ENCODE measurements around the gene SELENON.

Gene SELENON

DNA sequence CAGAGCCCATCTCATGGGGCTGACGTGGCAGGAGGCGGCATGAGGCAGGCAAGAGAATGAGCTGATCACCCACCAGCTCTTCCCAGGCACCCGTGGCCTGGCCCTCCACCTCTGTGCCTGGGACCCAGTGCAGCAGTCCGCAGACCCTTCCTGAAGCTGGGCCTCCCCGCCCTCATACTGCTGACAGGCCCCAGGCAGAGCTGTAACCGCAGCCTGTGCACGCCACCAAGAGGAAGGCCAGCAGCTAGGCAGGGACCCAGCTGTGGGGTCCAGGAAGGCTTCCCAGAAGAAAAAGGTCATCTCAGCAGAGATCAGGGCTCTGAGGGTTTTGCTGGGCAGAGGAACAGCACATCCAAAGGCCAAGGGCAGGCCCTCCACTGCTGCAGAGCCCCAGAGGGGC is 9.9 kb downstream of the SELENON start:
- Histone ChIP-seq H3K27me3 (ENCODE audit: insufficient read depth, low read depth) (no peaks in the 10 kb centered on the region), H2AFZ (ENCODE audit: low read depth) (no peak overlapping the region), H3K4me2 (no peak overlapping the region), H3K9ac (no peak overlapping the region), H3K36me3 (ENCODE audit: insufficient read depth) (no peaks in the 10 kb centered on the region), H3K4me3 (IDR thresholded peaks at IDR 0.05; ENCODE audit: insufficient read depth, low read depth, low read length) (no peak overlapping the region), H3K27ac (no peak overlapping the region), H3K4me1 (ENCODE audit: low read depth, poor library complexity, severe bottlenecking) (peaks cover 10% of the 10 kb centered on the region), H3K79me2 (ENCODE audit: insufficient read depth, low read depth) (no peaks in the 10 kb centered on the region), H4K20me1 (ENCODE audit: insufficient read depth) (no peaks in the 10 kb centered on the region)
- TF ChIP-seq, protein P1, sequence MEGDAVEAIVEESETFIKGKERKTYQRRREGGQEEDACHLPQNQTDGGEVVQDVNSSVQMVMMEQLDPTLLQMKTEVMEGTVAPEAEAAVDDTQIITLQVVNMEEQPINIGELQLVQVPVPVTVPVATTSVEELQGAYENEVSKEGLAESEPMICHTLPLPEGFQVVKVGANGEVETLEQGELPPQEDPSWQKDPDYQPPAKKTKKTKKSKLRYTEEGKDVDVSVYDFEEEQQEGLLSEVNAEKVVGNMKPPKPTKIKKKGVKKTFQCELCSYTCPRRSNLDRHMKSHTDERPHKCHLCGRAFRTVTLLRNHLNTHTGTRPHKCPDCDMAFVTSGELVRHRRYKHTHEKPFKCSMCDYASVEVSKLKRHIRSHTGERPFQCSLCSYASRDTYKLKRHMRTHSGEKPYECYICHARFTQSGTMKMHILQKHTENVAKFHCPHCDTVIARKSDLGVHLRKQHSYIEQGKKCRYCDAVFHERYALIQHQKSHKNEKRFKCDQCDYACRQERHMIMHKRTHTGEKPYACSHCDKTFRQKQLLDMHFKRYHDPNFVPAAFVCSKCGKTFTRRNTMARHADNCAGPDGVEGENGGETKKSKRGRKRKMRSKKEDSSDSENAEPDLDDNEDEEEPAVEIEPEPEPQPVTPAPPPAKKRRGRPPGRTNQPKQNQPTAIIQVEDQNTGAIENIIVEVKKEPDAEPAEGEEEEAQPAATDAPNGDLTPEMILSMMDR (conservative IDR thresholded peaks at IDR 0.05; ENCODE audit: low read depth, low read length) = no peak

DNA sequence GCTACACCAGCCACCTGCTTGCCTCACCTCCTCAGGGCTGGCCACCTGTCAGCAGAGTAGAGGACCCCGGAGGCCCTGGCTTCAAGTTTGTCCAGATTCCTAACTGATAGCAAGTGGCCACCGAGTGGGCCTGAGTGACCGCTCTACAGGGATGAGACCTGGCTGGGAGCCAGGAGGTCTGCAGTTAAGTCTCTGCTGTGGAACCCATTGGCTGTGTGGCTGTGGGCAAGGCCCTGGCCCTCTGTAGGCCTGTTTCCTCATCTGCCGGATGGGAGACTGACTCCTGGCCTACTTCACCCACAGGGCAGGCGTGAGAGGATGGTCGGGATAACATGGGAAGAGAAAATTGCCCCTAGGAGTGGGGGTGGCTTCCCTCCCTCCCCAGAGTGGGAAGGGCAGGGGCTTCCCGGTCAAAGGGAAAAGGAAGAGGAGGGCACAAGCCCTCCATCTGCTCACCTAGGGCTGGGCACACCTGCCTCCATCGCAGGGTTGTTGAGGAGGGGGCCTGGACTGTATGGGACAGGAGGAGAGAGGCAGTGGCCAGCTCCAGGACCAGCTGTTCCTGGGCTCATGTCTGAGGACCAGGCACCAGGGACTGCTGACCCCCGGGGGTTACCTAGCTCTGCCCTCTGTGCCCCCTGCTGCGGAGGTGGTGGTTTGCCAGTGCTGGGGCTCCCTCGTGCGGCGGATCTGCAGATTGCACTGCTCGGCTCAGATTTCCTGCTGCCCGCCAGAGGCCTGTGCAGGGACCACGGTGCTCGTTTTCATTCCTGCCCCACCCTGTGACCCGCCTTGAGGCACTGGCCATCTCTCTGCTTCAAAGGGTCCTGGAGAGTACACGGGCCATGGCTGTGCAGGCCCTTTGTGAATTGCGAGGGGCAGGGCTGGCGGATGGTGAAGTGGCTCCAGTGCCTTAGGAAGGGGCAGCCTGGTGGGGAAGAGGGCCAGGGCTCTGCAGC is 10.6 kb downstream of the SELENON start:
- no peak overlapping the region for H3K4me2 ChIP-seq
- no peak overlapping the region for H3K4me3 ChIP-seq (IDR thresholded peaks at IDR 0.05; ENCODE audit: insufficient read depth, low read depth, low read length)
- peaks cover 9% of the 10 kb centered on the region for H3K4me1 ChIP-seq (ENCODE audit: low read depth, poor library complexity, severe bottlenecking)
- H4K20me1 ChIP-seq (ENCODE audit: insufficient read depth) = no peaks in the 10 kb centered on the region
- H3K36me3 ChIP-seq (ENCODE audit: insufficient read depth) = no peaks in the 10 kb centered on the region
- no peak overlapping the region for H3K27ac ChIP-seq
- TF ChIP-seq, protein P1 (conservative IDR thresholded peaks at IDR 0.05; ENCODE audit: low read depth, low read length) = peak; percentile 92
- H2AFZ ChIP-seq (ENCODE audit: low read depth) = no peak overlapping the region
- H3K9ac ChIP-seq = no peak overlapping the region
- H3K27me3 ChIP-seq (ENCODE audit: insufficient read depth, low read depth) = no peaks in the 10 kb centered on the region
- no peaks in the 10 kb centered on the region for H3K79me2 ChIP-seq (ENCODE audit: insufficient read depth, low read depth)

DNA sequence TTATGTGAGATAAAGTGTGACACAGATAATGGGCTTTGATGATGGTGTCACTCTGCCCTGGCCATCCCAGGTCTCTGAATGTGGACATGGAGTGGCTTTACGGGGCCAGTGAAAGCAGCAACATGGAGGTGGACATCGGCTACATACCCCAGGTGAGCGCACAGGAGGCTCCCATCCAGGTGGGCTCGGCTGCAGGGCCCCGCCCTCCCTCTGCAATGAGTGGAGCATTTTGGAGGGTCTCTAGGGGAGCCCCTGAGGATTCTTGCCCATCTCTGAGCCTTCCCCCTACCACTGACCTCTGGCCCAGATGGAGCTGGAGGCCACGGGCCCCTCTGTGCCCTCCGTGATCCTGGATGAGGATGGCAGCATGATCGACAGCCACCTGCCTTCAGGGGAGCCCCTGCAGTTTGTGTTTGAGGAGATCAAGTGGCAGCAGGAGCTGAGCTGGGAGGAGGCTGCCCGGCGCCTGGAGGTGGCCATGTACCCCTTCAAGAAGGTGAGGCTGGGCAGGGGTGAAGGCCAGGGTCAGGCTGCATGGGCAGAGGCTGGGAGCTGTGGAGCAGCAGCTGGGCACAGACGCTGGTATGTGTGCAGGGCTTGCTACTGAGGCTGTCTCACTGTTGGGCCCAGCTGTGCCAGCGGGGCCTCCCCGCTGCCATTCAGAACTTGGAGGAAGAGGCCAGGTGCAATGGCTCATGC is 11.5 kb downstream of the SELENON start:
- H3K9ac ChIP-seq = no peak overlapping the region
- H3K36me3 ChIP-seq (ENCODE audit: insufficient read depth) = no peaks in the 10 kb centered on the region
- TF ChIP-seq, protein P1 (conservative IDR thresholded peaks at IDR 0.05; ENCODE audit: low read depth, low read length) = no peak
- H3K79me2 ChIP-seq (ENCODE audit: insufficient read depth, low read depth) = no peaks in the 10 kb centered on the region
- H3K27me3 ChIP-seq (ENCODE audit: insufficient read depth, low read depth) = no peaks in the 10 kb centered on the region
- no peak overlapping the region for H3K4me2 ChIP-seq
- no peaks in the 10 kb centered on the region for H4K20me1 ChIP-seq (ENCODE audit: insufficient read depth)
- no peak overlapping the region for H3K27ac ChIP-seq
- peaks cover 9% of the 10 kb centered on the region for H3K4me1 ChIP-seq (ENCODE audit: low read depth, poor library complexity, severe bottlenecking)
- H2AFZ ChIP-seq (ENCODE audit: low read depth) = no peak overlapping the region
- no peak overlapping the region for H3K4me3 ChIP-seq (IDR thresholded peaks at IDR 0.05; ENCODE audit: insufficient read depth, low read depth, low read length)

DNA sequence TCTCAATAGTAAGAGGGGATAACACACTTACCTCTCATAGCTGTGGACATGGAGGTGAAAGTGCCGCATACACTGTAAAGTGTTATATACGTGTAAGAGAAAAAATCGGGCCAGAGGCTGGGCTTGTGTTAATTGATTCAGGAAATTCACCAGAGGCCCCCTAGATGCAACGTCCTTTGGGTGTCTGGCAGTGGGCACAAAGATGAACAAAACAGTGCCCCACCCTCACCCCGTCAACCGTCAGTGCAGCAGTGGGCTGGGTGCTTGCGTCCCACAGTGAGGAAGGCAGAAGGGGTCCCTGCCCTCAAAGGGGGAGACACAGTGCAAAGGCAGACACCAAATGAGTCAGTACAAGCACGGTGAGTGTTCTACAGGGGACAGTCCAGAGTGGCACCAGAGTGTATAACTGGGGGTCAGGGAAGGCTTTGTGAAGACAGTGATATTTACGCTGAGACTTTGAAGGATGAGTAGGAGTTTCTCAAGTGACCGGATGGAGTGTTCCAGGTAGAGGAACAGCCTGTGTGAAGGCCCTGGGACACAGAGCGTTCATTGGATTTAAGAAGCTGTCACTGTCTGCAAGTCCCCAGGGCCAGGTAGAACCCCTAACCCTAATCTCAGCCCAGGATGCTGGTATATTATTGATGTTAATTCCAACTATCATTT is 13.2 kb downstream of the SELENON start:
- H3K4me2 ChIP-seq = no peak overlapping the region
- H3K9ac ChIP-seq = no peak overlapping the region
- H3K79me2 ChIP-seq (ENCODE audit: insufficient read depth, low read depth) = no peaks in the 10 kb centered on the region
- H3K4me3 ChIP-seq (IDR thresholded peaks at IDR 0.05; ENCODE audit: insufficient read depth, low read depth, low read length) = no peak overlapping the region
- H3K4me1 ChIP-seq (ENCODE audit: low read depth, poor library complexity, severe bottlenecking) = peaks cover 9% of the 10 kb centered on the region
- no peak overlapping the region for H3K27ac ChIP-seq
- no peak overlapping the region for H2AFZ ChIP-seq (ENCODE audit: low read depth)
- H3K36me3 ChIP-seq (ENCODE audit: insufficient read depth) = no peaks in the 10 kb centered on the region
- H3K27me3 ChIP-seq (ENCODE audit: insufficient read depth, low read depth) = no peaks in the 10 kb centered on the region
- H4K20me1 ChIP-seq (ENCODE audit: insufficient read depth) = no peaks in the 10 kb centered on the region
- TF ChIP-seq, protein P1 (conservative IDR thresholded peaks at IDR 0.05; ENCODE audit: low read depth, low read length) = no peak

All from KMS-11 (cell line).